GM10248 (cell line): Measurements from ENCODE around the gene ACHE.

Experiments used
- CTCF ChIA-PET: fragments of 300-600 bp; sonication (Branson Sonifier 250); formaldehyde crosslinking; extraction: SDS; loops from one replicate; lab custom pipeline; 2021; ENCODE audit warnings: antibody characterized with exemption; lab: Yijun Ruan, JAX
- POLR2A ChIA-PET: fragments of 350-650 bp; sonication (Branson Sonifier 250); formaldehyde crosslinking; extraction: SDS; loops from one replicate; lab custom pipeline; 2020; ENCODE audit warnings: antibody characterized with exemption; lab: Yijun Ruan, JAX
- DNase-seq: peaks from one replicate; pipeline ENCODE4 v3.0.0; 2012; ENCODE audit errors: extremely low spot score
- TF ChIP-seq, protein P1 (sequence below): IDR thresholded peaks from 2 replicates; pipeline ENCODE4 v1.5.1; 2012; ENCODE audit warnings: mild to moderate bottlenecking, low read depth; ENCODE audit errors: extremely low read depth, missing control alignments, control extremely low read depth

ACHE gene

DNA sequence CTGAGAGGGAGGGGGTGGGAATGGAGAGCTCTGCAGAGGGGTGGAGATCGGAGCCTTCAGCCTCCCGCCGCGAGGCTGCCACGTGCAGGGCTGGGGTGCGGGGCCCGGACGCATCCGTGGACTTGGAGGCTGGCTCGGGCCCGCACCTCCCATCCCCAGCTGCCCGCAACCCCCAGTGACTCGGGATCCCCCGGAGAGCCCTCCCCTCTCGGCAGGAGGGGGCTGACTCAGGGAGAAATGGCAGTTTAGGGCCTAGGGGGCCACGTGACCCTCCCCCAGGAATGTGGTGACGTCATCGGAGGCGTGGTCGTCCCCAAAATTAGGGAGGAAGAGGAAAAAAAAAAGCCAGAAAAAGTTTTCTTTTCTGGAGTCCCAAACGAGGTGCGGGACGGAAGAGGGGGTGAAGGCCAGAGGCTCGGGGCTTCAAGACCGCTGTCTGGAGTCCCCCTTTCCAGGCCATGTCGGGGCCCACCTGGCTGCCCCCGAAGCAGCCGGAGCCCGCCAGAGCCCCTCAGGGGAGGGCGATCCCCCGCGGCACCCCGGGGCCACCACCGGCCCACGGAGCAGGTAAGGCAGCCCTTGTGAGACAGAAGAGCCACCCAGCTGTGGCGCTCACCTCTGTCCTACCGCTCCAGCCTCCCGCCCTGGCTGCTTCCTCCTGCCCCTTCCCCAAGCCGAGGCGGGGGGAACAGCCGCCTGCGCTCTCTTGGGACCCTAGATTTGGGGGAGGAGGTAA lies 28.5 kb downstream of the ACHE start, which contains the start of gene TRIP6:
TRIP6 (plus strand) TSS at position 348 of the 736 bp plus-strand sequence; CDS start at position 459, 111 bp downstream.
- TF ChIP-seq, protein P1, sequence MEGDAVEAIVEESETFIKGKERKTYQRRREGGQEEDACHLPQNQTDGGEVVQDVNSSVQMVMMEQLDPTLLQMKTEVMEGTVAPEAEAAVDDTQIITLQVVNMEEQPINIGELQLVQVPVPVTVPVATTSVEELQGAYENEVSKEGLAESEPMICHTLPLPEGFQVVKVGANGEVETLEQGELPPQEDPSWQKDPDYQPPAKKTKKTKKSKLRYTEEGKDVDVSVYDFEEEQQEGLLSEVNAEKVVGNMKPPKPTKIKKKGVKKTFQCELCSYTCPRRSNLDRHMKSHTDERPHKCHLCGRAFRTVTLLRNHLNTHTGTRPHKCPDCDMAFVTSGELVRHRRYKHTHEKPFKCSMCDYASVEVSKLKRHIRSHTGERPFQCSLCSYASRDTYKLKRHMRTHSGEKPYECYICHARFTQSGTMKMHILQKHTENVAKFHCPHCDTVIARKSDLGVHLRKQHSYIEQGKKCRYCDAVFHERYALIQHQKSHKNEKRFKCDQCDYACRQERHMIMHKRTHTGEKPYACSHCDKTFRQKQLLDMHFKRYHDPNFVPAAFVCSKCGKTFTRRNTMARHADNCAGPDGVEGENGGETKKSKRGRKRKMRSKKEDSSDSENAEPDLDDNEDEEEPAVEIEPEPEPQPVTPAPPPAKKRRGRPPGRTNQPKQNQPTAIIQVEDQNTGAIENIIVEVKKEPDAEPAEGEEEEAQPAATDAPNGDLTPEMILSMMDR = no peak
- DNase-seq = peak; percentile 83
- CTCF ChIA-PET = interaction anchor here (0.8 to 1.4 kb wide), 2 partner anchors 15 to 277 kb away, joined by 3 to 4 read pairs; partner anchors contain the start of gene SLC12A9
- POLR2A ChIA-PET = interaction anchor here (0.7 kb wide), 1 partner anchor 15 kb away, joined by 3 read pairs; the partner anchor contains the start of gene SLC12A9

GRCh38 chr7:100866729-100867039 lies 29.0 kb downstream of the ACHE start:
- ChIA-PET CTCF (interaction anchor here (0.8 to 1.4 kb wide), 2 partner anchors 14 to 277 kb away, joined by 3 to 4 read pairs; partner anchors contain the start of gene SLC12A9), POLR2A (interaction anchor here (0.7 kb wide), 1 partner anchor 14 kb away, joined by 3 read pairs; the partner anchor contains the start of gene SLC12A9)
- TF ChIP-seq, protein P1 = no peak
- DNase-seq = no peak

GRCh38 chr7:100865938-100866728 lies 29.6 kb downstream of the ACHE start:
- CTCF ChIA-PET = interaction anchor here (0.8 to 1.4 kb wide), 2 partner anchors 13 to 278 kb away, joined by 3 to 4 read pairs; partner anchors contain the start of gene SLC12A9
- TF ChIP-seq, protein P1 = no peak
- DNase-seq = no peak
- POLR2A ChIA-PET = no interaction called here

DNA sequence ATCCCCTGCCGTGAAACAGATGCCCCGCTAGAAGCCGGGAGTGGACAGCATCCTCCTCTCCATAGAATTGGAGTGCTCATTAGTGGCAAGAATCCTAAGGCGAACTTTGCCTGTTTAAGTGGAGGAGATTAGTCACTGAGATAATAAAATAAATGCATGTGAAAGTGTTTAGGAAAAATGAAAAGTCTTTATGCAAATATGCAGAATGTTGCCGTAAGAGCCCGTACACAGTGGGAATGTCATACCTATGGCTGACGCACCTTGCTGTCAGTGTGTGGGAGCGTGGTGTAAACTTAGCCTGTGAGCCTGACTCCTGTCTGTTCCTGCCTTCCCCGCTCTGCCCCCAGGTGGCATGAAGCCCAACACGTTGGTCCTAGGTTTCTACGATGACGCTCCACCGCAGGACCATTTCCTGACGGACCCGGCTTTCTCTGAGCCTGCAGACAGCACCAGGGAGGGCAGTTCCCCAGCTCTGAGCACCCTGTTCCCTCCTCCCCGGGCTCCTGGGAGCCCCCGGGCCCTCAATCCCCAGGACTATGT lies 30.2 kb downstream of the ACHE start:
- TF ChIP-seq, protein P1 = no peak
- no peak for DNase-seq
- POLR2A ChIA-PET = no interaction called here
- CTCF ChIA-PET = no interaction called here

- DNase-seq = no peak
- ChIA-PET CTCF (interaction anchor here (1.0 to 2.2 kb wide), 2 partner anchors 10 to 12 kb away, joined by 4 to 9 read pairs; partner anchors contain the start of gene SLC12A9), POLR2A (no interaction called here)
- TF ChIP-seq, protein P1 = no peak
These were observed 31.3 kb downstream of the ACHE start for GRCh38 chr7:100864263-100864845.
